GM18870 (cell line): Measurements from ENCODE around the gene PCDHGC4.

Experiments
- ATAC-seq: cut with Tn5 transposase; IDR thresholded peaks from one replicate; pipeline ENCODE4 v1.9.1; 2021; ENCODE audit warnings: moderate library complexity; ENCODE audit not compliant: unreplicated experiment

PCDHGC4 gene

DNA sequence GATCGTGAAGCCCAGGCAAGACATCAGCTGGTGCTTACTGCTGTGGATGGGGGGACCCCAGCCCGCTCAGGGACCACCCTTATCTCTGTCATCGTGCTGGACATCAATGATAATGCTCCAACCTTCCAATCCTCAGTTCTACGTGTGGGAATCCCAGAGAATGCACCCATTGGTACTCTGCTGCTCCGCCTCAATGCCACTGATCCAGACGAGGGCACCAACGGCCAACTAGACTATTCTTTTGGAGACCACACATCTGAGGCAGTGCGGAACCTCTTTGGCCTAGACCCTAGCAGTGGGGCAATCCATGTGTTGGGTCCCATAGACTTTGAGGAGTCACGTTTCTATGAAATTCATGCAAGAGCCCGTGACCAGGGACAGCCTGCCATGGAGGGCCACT is 5.0 kb downstream of the PCDHGC4 start:
- ATAC-seq = no peak

DNA sequence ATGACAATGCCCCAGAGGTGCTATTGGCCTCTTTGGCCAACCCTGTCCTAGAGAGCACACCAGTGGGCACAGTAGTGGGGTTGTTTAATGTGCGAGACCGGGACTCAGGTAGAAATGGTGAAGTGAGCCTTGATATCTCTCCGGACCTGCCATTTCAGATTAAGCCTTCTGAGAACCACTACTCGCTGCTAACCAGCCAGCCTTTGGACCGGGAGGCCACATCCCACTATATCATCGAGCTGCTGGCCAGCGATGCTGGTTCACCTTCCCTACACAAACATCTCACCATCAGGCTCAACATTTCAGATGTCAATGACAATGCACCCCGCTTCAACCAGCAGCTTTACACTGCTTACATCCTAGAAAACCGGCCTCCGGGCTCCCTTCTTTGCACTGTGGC is 5.4 kb downstream of the PCDHGC4 start:
- no peak for ATAC-seq

DNA sequence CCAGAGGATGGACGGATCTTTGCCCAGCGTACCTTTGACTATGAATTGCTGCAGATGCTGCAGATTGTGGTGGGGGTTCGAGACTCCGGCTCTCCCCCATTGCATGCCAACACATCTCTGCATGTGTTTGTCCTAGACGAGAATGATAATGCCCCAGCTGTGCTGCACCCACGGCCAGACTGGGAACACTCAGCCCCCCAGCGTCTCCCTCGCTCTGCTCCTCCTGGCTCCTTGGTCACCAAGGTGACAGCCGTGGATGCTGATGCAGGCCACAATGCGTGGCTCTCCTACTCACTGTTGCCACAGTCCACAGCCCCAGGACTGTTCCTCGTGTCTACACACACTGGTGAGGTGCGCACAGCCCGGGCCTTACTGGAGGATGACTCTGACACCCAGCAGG is 5.9 kb downstream of the PCDHGC4 start:
- no peak for ATAC-seq

DNA sequence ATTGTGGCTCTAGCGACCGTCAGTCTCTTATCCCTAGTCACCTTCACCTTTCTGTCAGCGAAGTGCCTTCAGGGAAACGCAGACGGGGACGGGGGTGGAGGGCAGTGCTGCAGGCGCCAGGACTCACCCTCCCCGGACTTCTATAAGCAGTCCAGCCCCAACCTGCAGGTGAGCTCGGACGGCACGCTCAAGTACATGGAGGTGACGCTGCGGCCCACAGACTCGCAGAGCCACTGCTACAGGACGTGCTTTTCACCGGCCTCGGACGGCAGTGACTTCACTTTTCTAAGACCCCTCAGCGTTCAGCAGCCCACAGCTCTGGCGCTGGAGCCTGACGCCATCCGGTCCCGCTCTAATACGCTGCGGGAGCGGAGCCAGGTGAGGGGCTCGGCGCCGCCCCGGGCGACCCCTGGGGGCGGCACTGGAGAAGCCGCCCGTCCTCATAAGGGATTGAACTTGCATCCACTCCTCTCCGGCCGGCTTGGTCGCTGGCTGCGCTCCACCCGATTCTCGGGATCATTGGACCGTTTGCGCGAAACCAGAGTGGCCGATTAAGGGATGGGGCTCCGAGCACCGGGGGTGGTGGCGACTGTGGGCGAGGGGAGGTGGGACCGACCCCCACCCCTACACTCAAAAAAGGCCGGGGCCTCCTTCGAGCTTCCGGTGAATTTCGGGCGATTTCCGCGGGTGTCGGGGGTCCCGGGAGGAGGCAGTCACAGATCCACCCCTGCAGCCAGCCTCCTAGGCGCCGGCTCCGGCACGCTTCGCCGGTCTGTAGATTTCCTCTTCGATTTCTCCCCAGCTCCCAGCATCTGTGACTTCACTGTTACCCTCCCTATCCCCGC is 6.7 kb downstream of the PCDHGC4 start:
- no peak for ATAC-seq

DNA sequence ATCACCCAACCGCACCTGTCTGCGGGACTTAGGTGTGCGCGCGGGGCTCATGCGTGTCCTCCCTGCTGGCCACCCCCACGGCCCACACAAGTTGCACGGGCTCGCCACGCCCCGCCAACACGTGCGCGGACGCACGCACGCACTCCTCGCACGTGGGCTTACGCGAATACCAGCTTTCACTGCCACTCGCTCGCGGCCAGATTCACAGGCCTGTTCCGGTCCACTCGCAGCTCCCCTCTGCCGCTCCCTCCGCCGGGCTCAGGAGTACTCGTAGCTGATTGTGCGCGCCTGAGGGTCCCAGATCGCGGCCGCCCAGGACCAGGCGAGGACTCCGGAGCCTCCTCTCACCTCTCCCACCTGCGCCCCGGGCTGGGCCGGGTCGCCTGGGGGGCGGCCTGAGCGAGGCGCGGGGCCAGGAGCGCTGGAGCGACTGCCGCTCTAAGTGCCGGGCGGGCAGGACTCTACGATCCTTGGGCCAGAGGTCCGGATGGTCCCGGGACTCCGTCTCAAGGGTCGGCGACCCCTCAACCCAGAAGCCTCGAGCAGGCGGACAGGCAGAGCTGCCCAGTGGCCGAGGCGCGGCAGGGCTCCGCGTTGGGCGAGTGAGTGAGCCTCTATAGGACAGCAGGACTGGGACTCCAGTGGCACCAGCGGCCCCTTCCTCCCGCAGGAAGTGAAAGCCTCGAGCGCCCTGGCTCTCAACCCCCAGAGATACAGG is 7.5 kb downstream of the PCDHGC4 start:
- no peak for ATAC-seq

DNA sequence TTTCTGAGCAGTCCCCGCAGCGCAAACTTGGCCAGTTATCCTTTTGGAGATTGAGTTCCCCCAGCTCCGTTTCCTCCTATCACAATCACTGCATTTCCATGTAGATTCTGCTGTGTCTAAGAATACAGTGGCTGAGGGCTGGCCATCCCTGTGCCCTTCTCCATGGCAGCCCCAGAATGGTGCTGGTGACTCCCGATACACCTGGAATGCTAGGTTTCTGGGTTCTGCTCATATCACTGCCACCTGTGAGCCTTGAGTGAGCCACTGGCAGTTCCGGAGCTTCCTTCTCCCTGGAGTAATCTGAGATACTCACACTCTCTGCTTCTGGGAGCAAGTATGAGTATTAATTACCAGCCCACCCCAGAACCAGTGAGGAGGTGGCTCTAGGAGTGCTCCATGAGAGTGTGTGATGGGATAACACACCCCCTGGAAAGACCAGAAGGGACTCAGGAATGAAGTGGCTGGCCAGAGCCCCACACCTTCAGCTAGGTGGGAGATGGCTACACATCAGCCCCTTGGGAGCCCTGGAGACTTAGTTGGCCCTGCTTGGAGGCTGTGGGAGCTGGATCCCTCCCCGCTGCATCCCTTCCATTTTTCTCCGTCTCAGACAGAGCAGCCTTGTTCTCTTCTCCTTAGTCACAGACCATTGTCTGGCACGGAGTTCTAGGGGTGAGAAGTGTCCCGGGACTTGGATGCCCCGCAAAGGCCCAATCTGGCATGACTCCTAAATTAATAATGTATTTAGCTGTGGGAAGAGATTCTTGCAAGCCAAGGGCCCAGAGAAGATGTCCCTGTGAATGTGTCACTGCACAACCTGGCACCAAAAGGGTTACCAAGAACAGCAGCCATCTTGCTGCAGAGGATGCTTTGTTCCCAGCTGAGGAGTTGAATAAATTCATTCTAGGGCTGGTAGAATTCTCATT is 8.9 kb downstream of the PCDHGC4 start:
- no peak for ATAC-seq

DNA sequence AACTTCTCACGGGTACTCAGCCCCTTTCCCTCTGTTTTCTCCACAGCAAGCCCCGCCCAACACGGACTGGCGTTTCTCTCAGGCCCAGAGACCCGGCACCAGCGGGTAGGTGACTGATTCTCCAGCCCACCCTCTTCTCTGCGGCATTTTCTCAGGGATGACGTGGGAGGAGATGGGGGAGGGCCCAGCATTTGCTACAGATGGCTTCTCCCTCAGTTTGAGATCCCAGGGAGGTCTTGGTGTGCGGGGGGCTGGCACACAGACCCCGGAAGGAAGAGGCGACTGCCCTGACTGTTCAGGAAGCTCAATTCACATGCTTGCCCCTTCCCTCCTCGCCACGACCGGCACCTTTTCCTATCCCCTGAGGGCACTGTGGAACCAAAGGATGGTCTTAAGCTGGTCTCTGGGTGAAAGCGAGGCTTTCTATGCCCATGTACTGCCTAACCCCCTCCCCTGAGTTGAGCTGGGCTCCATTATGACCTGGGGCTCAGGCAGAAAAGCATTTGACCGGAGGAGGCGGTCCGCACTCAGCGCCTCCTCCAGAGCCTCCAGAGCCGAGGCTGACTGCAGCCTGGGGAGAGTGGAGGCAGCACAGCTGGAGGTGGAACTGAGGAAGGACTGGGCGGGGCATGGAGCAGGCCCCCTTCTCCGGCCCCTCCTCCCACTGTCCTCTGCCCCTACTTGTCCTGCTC is 10.1 kb downstream of the PCDHGC4 start:
- ATAC-seq = no peak

DNA sequence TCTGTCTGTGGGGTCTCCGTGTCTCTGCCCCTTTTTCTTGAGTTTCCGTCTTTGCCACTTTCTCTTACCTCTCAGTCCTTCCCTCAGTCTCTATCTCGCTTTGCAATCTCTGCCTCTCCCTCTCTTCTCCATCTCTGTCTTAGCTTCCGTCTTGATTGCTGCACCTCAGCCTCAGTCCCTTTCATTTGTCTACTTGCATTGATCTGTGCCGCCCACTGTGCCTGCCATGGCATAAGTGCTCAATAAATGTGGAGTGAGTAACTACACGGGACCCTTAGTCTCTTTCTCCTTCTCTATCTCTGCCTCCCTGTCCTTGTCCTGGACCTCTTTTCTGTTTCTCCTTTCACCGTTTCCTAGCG is 10.6 kb downstream of the PCDHGC4 start:
- no peak for ATAC-seq

DNA sequence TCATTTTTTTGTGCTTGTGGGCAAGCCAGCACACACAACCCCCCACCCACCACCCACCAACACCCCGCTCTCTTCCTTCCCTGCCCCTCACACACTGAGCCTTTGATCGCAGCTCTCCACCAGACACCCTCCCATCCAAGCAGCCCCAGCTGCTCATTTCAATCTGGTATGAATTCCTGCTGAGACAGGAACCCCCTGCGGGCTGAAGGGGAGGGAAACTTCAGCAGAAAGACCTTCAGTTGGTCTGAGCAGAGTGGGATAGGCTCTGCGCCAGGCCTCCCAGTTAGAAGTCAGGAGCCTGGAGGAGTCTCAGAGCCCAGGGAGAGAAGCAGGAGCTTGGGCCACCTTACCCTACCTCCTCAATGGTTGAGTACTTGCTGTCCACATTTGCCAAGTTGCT is 11.2 kb downstream of the PCDHGC4 start:
- no peak for ATAC-seq

DNA sequence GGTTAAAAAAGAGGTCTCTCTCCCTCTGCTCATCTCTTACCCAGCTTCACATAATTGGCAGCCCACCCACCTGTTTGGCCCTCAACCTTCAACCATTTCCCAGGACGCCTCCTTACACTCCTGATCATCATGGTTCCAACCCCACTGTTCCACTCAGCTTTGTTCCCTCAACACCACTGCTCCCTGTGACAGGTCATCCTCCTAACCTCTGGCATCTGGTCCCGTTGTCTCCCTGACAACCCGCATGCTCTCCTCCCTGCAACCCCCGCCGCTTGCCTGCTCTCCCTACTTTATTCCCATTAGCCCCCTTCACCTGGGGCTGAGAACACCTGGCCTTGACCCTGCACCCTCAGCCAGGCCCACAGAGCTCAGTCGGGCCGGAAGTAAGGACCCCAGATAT is 16.9 kb downstream of the PCDHGC4 start:
- no peak for ATAC-seq

DNA sequence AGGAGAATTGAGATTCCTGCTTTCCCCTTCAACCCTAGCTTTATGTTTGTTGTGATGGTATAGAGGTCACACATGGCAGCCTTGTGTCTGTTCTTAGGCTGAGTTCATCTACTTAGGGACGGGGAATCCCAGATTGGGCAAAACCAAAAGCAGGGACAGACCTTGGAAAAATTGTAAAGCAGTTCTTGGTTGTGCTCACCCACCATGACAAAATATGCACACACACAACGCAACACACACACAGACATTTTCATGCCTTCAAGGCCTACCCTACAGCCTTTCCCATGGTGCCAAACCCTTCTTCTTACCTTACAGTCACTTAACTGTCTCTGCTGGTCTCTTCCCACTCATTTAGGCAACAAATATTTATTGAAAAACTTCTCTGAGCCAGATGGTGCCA is 18.9 kb downstream of the PCDHGC4 start:
- no peak for ATAC-seq

DNA sequence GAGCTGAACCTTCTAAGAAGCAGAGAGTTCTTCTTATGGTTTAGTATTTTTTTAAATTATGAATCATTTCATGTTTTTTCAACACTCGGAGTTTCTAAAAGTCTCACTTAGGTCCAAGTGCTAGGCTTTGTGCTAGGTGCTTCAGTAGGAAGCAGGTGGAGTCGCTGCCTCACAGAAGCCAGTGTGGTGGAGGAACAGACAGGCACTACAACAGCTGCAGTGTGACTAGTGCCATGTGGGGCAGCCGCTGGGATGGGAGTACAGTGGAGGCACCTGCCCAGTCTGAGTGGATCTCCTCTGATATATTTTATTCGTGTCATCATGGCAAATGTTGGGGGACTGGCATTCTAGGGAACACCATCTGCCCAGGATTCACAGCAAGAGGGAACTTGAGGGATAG is 19.4 kb downstream of the PCDHGC4 start:
- no peak for ATAC-seq

DNA sequence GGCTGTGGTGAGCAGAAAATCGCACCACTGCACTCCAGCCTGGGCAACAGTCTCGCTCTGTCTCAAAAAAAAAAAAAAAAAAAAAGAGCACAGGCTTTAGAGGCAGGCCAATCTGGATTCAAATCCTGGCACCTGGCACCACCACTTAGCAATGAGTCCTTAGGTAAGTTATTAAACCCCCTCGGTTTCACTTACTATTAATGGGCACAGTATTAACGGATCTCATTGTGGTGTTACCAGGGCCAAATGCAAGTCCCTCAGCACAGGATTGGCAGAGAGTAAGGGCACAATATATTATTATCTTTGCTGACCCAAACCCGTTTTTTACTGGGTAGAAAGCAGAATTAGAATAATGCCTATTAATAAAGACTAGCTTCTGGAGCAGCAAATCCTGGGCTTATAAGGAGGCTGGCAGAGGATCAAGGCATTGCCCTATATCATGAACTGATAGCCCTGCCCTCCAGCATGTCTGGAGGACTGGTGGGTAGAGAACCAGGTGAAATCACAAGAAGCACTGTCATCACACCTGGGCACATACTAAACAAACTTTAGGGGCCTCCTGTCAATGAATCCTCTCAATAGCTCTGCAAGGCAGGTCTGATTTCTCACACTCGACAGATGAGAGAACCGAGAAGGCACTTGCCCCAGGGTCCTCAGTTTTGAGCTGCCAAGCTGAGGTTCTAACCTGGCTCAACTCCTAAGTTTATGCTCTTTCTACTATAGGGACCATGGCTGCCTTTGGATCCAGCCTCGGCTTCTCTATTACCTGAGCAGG is 21.7 kb downstream of the PCDHGC4 start:
- ATAC-seq = no peak

DNA sequence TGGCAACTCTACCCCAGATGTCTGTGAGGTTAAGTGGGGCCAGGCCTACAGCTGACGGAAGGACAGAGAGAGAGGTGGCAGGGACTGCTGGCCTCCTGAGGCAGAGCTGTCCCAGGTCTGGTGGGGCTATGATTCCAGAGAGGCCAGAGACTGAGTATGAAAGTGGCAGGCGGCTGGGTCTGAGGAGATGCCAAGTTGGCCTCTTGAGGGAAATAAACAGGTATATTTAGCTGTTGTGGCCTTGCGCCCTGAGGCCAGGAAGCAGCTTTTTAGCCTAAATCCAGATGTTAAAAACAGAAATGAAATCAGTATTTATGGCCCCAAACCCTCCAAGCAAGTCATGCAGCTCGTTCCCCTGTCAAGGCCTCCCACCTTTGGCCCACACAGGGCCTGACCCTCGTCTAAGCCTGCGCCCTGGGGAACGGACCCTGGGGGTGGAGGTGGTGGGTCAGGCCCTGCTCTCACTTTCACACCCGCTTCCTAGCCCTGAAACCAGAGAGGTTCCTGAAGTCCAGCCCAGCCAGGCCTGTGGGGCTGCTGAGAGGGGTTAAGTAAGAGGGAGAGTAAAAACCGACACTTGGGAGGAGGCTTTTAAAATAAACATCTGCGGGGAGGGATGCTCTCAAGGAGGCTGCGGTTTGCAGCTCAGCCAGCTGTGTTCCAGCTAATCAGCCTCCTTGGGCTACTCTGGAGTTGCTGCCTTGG is 22.7 kb downstream of the PCDHGC4 start:
- ATAC-seq = no peak

DNA sequence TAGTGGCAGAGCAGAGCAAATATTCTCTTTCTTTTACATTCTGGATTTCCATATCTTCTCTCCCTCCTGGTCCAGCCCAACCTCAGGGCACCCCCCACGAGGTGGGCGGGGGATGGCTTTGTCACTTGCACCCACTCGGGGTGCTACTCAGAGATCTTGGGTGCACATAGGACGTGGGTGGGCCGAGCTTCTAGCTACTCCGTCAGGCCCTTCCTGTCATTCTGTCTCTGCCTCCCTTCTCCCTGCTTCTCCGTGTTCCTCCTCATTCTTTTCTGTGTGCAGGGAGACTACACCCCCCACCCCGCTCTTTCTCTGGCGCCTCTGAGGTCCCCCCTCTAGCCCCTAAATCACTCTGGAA is 23.6 kb downstream of the PCDHGC4 start:
- ATAC-seq = no peak

DNA sequence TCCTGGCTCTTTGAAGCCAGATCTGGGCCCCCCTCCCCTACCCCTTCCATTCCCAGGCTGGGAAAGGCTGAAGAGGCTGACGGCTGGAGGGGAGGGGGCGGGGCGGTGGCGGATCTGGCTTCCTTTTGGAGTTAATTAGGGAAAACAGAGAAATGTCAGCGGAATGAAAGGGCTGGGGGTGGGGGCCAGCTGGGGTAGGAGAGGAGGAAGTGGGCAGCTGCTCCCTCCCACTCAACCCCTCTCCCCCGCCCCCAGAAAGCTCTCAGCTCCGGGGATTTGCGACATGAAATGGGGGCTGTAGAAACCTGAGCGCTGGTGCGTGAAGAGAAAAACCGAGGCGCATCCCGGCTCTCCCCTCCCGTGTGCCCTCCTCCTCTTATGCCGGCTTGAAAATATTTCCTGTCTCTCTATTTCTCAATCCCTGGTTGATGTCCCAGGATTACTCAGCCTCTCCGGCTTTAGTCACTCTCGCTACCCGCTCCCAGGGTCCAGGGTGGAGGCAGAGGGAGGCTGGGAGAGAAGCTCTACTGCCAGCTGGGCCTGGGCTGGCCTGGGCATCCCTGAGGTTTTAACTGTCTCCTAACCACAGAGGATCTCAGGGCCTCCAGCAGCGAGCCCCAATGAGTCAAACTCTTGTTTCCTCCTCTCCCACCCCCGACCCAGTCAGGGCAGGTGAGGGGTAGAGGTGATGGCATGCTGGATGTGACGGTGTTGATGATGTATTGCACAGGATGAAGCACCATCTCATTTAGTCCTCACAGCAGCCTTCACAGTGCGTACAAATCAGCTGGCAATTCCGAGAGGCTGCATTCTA is 24.2 kb downstream of the PCDHGC4 start:
- ATAC-seq = peak; percentile 23

DNA sequence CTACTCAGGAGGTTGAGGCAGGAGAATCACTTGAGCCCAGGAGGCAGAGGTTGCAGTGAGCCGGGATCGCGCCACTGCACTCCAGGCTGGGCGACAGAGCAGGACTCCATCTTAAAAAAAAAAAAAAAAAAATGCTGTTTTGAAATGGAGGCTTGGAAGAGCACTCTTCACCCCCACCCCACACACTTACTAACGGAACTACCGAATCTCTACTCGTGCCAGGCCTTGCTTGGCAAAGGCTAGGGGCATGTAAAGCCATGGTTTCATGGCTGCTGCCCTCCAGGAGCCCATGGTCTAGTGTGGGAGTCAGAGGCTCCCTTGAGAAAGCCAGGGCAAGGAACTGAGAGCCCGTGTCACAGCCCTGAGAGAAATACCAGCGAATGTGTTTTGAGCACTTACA is 25.3 kb downstream of the PCDHGC4 start:
- ATAC-seq = no peak

DNA sequence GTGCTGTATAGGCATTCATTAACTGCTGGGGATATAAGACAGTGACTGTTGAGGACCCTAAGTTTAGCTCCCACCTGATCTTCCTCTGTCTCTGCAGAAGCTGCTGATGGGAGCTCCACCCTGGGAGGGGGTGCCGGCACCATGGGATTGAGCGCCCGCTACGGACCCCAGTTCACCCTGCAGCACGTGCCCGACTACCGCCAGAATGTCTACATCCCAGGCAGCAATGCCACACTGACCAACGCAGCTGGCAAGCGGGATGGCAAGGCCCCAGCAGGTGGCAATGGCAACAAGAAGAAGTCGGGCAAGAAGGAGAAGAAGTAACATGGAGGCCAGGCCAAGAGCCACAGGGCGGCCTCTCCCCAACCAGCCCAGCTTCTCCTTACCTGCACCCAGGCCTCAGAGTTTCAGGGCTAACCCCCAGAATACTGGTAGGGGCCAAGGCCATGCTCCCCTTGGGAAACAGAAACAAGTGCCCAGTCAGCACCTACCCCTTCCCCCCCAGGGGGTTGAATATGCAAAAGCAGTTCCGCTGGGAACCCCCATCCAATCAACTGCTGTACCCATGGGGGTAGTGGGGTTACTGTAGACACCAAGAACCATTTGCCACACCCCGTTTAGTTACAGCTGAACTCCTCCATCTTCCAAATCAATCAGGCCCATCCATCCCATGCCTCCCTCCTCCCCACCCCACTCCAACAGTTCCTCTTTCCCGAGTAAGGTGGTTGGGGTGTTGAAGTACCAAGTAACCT is 26.2 kb downstream of the PCDHGC4 start:
- ATAC-seq = no peak
